HL-60 (cell line): ENCODE measurements around the gene CLDN9.

Experiments used
- DNase-seq, 2 experiments: peaks; one replicate each; pipeline ENCODE4 v3.0.0-alpha.2; 2010 to 2020; ENCODE audit warnings: low read depth in 1 of 2, low spot score in 1 of 2
- H3K27ac ChIP-seq: fragments of 250-450 bp; sonication (Bioruptor Pico); replicated peaks from 2 replicates; pipeline ENCODE4 v1.5.1; 2020; ENCODE audit warnings: mild to moderate bottlenecking, moderate library complexity
- H3K27me3 ChIP-seq: fragments of 250-450 bp; sonication (Bioruptor Pico); 2 replicates; pipeline ENCODE4 v1.5.1; 2021; ENCODE audit warnings: mild to moderate bottlenecking, moderate library complexity; ENCODE audit not compliant: insufficient read depth, poor library complexity, severe bottlenecking
- H3K4me3 ChIP-seq: replicated peaks from 2 replicates; pipeline ENCODE4 v1.5.1; 2011; ENCODE audit warnings: mild to moderate bottlenecking, control low read depth, low read length; ENCODE audit not compliant: insufficient read depth
- CTCF ChIP-seq: IDR thresholded peaks from one replicate; pipeline ENCODE4 v1.5.1; 2011; ENCODE audit warnings: low read length, control low read depth, inconsistent platforms; ENCODE audit not compliant: insufficient read depth
- GABPA ChIP-seq: IDR thresholded peaks from 2 replicates; pipeline ENCODE4 v1.6.1; 2012; ENCODE audit warnings: low read depth
- POLR2AphosphoS5 ChIP-seq: IDR thresholded peaks from 2 replicates; pipeline ENCODE4 v1.6.1; 2012; ENCODE audit warnings: low read depth
- SPI1 ChIP-seq: IDR thresholded peaks from 2 replicates; pipeline ENCODE4 v1.6.1; 2012; ENCODE audit warnings: low read depth, mild to moderate bottlenecking, borderline replicate concordance
- TF ChIP-seq, protein P1 (sequence below): IDR thresholded peaks from 2 replicates; pipeline ENCODE4 v1.6.1; 2012; ENCODE audit warnings: low read depth; ENCODE audit not compliant: insufficient replicate concordance

Gene CLDN9

GRCh38 chr16:3008690-3009037 is 4.1 kb upstream of the CLDN9 start:
- TF ChIP-seq CTCF: no peak
- TF ChIP-seq POLR2AphosphoS5: no peak
- TF ChIP-seq SPI1: no peak
- TF ChIP-seq, protein P1, sequence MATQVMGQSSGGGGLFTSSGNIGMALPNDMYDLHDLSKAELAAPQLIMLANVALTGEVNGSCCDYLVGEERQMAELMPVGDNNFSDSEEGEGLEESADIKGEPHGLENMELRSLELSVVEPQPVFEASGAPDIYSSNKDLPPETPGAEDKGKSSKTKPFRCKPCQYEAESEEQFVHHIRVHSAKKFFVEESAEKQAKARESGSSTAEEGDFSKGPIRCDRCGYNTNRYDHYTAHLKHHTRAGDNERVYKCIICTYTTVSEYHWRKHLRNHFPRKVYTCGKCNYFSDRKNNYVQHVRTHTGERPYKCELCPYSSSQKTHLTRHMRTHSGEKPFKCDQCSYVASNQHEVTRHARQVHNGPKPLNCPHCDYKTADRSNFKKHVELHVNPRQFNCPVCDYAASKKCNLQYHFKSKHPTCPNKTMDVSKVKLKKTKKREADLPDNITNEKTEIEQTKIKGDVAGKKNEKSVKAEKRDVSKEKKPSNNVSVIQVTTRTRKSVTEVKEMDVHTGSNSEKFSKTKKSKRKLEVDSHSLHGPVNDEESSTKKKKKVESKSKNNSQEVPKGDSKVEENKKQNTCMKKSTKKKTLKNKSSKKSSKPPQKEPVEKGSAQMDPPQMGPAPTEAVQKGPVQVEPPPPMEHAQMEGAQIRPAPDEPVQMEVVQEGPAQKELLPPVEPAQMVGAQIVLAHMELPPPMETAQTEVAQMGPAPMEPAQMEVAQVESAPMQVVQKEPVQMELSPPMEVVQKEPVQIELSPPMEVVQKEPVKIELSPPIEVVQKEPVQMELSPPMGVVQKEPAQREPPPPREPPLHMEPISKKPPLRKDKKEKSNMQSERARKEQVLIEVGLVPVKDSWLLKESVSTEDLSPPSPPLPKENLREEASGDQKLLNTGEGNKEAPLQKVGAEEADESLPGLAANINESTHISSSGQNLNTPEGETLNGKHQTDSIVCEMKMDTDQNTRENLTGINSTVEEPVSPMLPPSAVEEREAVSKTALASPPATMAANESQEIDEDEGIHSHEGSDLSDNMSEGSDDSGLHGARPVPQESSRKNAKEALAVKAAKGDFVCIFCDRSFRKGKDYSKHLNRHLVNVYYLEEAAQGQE: no peak
- TF ChIP-seq GABPA: no peak
- H3K27me3 ChIP-seq: no peaks in the 10 kb centered on the region
- H3K4me3 ChIP-seq: no peak overlapping the region
- peak overlapping the region; percentile 90 for H3K27ac ChIP-seq
- DNase-seq: no peak

GRCh38 chr16:3009568-3010390 is 2.9 kb upstream of the CLDN9 start:
- H3K4me3 ChIP-seq: no peak overlapping the region
- DNase-seq: no peak
- H3K27ac ChIP-seq: no peak overlapping the region; the same call in 1 of the 2 replicates
- TF ChIP-seq POLR2AphosphoS5: no peak
- TF ChIP-seq, protein P1: no peak
- H3K27me3 ChIP-seq: no peaks in the 10 kb centered on the region

DNA sequence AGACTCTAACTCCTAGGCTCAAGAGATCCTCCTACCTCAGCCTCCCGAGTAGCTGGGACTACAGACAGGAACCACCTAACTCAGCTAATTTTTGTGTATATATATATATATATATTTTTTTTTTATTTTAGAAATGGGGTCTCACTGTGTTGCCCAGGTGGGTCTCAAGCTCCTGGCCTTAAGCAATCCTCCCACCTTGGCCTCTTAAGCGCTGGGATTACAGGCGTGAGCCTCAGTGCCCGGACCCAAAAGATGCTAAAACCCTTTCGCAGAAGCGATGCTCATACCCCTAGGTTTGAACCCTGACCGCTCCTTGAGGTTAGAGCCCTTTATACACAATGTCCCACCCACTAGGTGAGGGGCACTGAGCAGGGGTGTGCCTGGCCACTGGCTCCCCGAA is 2.2 kb upstream of the CLDN9 start:
- no peak for DNase-seq
- TF ChIP-seq, protein P1: no peak
- TF ChIP-seq CTCF (no peak), GABPA (no peak), POLR2AphosphoS5 (no peak), SPI1 (no peak)
- no peak overlapping the region for H3K27ac ChIP-seq
- H3K27me3 ChIP-seq: no peaks in the 10 kb centered on the region
- no peak overlapping the region for H3K4me3 ChIP-seq

- Histone ChIP-seq H3K27me3 (no peaks in the 10 kb centered on the region), H3K4me3 (no peak overlapping the region), H3K27ac (no peak overlapping the region)
- DNase-seq: no peak
- no peak for TF ChIP-seq GABPA
- TF ChIP-seq SPI1: no peak
- no peak for TF ChIP-seq POLR2AphosphoS5
- no peak for TF ChIP-seq CTCF
- TF ChIP-seq, protein P1: no peak
Measured at GRCh38 chr16:3012246-3012645, 477 bp upstream of the CLDN9 start.
